ENCODE measurements around the gene RNU6-8. TPM values are rescaled to one million over a fixed set of nuclear protein-coding genes. Genes with fewer than 3 reads are reported as not detected.

Gene RNU6-8
- total RNA-seq, 2 donors from 2014 or later: not detected

DNA sequence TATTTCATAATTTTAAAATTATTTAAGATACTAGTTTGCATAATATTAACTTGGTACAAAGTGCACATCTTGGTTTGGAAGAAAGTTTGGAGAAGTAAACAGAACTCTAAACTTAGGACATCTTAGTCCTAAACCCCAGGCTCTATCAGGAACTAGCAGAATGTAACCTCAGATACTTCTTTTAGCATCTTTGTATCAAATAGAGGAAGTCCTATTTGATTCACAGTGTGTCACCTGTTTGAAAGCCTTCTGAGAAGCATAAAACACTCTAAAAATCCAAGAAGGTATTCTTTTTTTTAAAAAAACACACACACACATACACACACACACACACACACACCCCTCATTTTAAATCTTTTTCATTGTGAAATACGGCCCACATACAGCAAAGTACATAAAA lies 13.3 kb downstream of the RNU6-8 start:
- Histone ChIP-seq H3K27me3 (ENCODE audit: control insufficient read depth, insufficient read depth, low read length, poor library complexity, severe bottlenecking) (no peaks in the 10 kb centered on the region), H3K9me3 (ENCODE audit: control insufficient read depth, low read length) (peaks cover 14% of the 10 kb centered on the region), H3K36me3 (ENCODE audit: control insufficient read depth, insufficient read depth, low read length) (no peaks in the 10 kb centered on the region), H3K9ac (ENCODE audit: extremely low read depth, low read length, poor library complexity, severe bottlenecking) (no peak overlapping the region), H3K4me3 (ENCODE audit: low read length) (no peak overlapping the region), H3K27ac (ENCODE audit: low read depth, low read length) (no peak overlapping the region), H3K4me1 (ENCODE audit: control insufficient read depth, insufficient read depth, low read length) (no peaks in the 10 kb centered on the region)
- no peak for DNase-seq
- no peak overlapping the region for H3K4me3 Mint-ChIP-seq
- H3K36me3 Mint-ChIP-seq (ENCODE audit: low read depth): no peaks in the 10 kb centered on the region
- TF ChIP-seq, protein P1, sequence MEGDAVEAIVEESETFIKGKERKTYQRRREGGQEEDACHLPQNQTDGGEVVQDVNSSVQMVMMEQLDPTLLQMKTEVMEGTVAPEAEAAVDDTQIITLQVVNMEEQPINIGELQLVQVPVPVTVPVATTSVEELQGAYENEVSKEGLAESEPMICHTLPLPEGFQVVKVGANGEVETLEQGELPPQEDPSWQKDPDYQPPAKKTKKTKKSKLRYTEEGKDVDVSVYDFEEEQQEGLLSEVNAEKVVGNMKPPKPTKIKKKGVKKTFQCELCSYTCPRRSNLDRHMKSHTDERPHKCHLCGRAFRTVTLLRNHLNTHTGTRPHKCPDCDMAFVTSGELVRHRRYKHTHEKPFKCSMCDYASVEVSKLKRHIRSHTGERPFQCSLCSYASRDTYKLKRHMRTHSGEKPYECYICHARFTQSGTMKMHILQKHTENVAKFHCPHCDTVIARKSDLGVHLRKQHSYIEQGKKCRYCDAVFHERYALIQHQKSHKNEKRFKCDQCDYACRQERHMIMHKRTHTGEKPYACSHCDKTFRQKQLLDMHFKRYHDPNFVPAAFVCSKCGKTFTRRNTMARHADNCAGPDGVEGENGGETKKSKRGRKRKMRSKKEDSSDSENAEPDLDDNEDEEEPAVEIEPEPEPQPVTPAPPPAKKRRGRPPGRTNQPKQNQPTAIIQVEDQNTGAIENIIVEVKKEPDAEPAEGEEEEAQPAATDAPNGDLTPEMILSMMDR (conservative IDR thresholded peaks at IDR 0.05): no peak
- H3K27me3 Mint-ChIP-seq (ENCODE audit: insufficient read depth): no peaks in the 10 kb centered on the region
- peaks cover 2% of the 10 kb centered on the region for H3K4me1 Mint-ChIP-seq
- H3K27ac Mint-ChIP-seq: no peak overlapping the region
- 76 to 100% methylated on average over 1 of the region's 1 CpG for WGBS, 2 experiments (ENCODE audit: insufficient coverage in 1 of 2, insufficient read length in 1 of 2)
- H3K9me3 Mint-ChIP-seq: peaks cover 16% of the 10 kb centered on the region

DNA sequence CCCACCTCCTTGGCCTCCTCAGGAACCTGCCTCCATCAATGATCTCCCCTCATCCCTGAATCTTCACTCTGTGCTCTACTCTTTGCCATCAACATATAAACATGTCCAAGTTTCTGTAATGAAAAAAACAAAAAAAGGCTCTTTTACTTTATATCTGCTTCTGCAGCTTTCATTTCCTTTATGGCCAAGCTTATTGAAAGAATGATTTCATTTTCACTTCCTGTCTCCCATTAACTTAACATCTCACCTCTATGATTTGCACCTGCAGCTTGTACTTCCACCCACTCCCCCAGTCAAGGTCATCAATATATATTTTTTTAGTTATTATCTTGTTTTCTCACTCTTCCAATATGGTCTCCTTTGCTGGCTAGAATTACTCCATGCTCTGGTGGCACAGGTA lies 16.8 kb downstream of the RNU6-8 start:
- TF ChIP-seq, protein P1 (conservative IDR thresholded peaks at IDR 0.05): no peak
- H3K27me3 ChIP-seq (ENCODE audit: control insufficient read depth, insufficient read depth, low read length, poor library complexity, severe bottlenecking): no peaks in the 10 kb centered on the region
- H3K36me3 Mint-ChIP-seq (ENCODE audit: low read depth): no peaks in the 10 kb centered on the region
- peaks cover 2% of the 10 kb centered on the region for H3K4me1 Mint-ChIP-seq
- peaks cover 21% of the 10 kb centered on the region for H3K9me3 Mint-ChIP-seq
- H3K4me1 ChIP-seq (ENCODE audit: control insufficient read depth, insufficient read depth, low read length): peaks cover 2% of the 10 kb centered on the region
- peak overlapping the region; percentile 1 for H3K4me3 ChIP-seq (ENCODE audit: low read length)
- no peak overlapping the region for H3K4me3 Mint-ChIP-seq
- H3K27ac ChIP-seq (ENCODE audit: low read depth, low read length): no peak overlapping the region
- no peak overlapping the region for H3K27ac Mint-ChIP-seq
- no peaks in the 10 kb centered on the region for H3K36me3 ChIP-seq (ENCODE audit: control insufficient read depth, insufficient read depth, low read length)
- DNase-seq: no peak
- peaks cover 23% of the 10 kb centered on the region for H3K9me3 ChIP-seq (ENCODE audit: control insufficient read depth, low read length)
- no peak overlapping the region for H3K9ac ChIP-seq (ENCODE audit: extremely low read depth, low read length, poor library complexity, severe bottlenecking)
- no peaks in the 10 kb centered on the region for H3K27me3 Mint-ChIP-seq (ENCODE audit: insufficient read depth)

DNA sequence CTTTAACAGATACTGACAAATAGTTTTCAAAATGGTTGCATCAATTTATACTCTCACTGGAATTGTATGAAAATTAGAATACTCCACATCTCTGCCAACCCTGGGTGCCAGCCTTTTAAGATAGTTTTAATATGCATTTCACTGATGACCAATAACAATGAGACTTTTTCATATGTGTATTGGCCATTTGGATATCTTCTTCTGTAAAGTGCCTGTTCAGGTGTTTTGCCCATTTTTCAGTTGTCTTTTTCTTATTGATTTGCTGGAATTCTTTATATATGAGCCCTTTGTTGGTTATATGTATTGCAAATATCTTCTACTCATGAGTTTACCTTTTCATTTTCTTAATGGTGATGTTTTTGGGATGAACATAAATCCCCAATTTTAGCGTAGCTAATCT lies 18.0 kb downstream of the RNU6-8 start:
- Histone ChIP-seq H3K9ac (ENCODE audit: extremely low read depth, low read length, poor library complexity, severe bottlenecking) (no peak overlapping the region), H3K9me3 (ENCODE audit: control insufficient read depth, low read length) (peaks cover 34% of the 10 kb centered on the region), H3K4me1 (ENCODE audit: control insufficient read depth, insufficient read depth, low read length) (peaks cover 2% of the 10 kb centered on the region), H3K27me3 (ENCODE audit: control insufficient read depth, insufficient read depth, low read length, poor library complexity, severe bottlenecking) (no peaks in the 10 kb centered on the region), H3K27ac (ENCODE audit: low read depth, low read length) (no peak overlapping the region), H3K36me3 (ENCODE audit: control insufficient read depth, insufficient read depth, low read length) (no peaks in the 10 kb centered on the region), H3K4me3 (ENCODE audit: low read length) (peak overlapping the region; percentile 1)
- 100% methylated on average over 1 of the region's 1 CpG; no CpG with 5 or more reads in 1 of the 2 experiments for WGBS, 2 experiments (ENCODE audit: insufficient coverage in 1 of 2, insufficient read length in 1 of 2)
- TF ChIP-seq, protein P1 (conservative IDR thresholded peaks at IDR 0.05): no peak
- Mint-ChIP-seq H3K27ac (no peak overlapping the region), H3K4me1 (no peaks in the 10 kb centered on the region), H3K4me3 (no peak overlapping the region), H3K9me3 (peaks cover 31% of the 10 kb centered on the region), H3K27me3 (ENCODE audit: insufficient read depth) (no peaks in the 10 kb centered on the region), H3K36me3 (ENCODE audit: low read depth) (no peaks in the 10 kb centered on the region)
- DNase-seq: no peak
